Cerebellar nuclear complex (tissue), 1 donor: ENCODE data around the gene TBL3.

Experiments used
- DNase-seq, 2 experiments: peaks; one replicate each; lab custom pipeline; 2025; lab: John Stamatoyannopoulos, UW

TBL3 gene

GRCh38 chr16:1982991-1983543 lies 11.2 kb downstream of the TBL3 start:
- no peak for DNase-seq

GRCh38 chr16:1983544-1984346 lies 11.9 kb downstream of the TBL3 start, which contains the start of gene GFER:
TSS of gene GFER (plus strand) at chr16:1984193. CDS start at chr16:1984219, 26 bp downstream.
- peak in 1 of 2 experiments; percentile 34 for DNase-seq

- no peak for DNase-seq
Measured at GRCh38 chr16:1984347-1985225, 12.7 kb downstream of the TBL3 start.

GRCh38 chr16:1985466-1986150 lies 13.8 kb downstream of the TBL3 start:
- DNase-seq = no peak

- no peak for DNase-seq
Measured at GRCh38 chr16:1987198-1987597, 15.3 kb downstream of the TBL3 start.

- DNase-seq = no peak
Measured at GRCh38 chr16:1989209-1990100, 17.6 kb downstream of the TBL3 start, which contains the start of gene SYNGR3. TSS of gene SYNGR3 (plus strand) at chr16:1989970. CDS start at chr16:1990103, 133 bp downstream.

GRCh38 chr16:1990101-1990350 lies 18.2 kb downstream of the TBL3 start:
- no peak for DNase-seq

- no peak for DNase-seq
Measured at GRCh38 chr16:1990351-1991134, 18.7 kb downstream of the TBL3 start.

GRCh38 chr16:1991135-1991551 lies 19.3 kb downstream of the TBL3 start:
- DNase-seq = no peak

- DNase-seq = no peak
Measured at GRCh38 chr16:1991588-1991947, 19.7 kb downstream of the TBL3 start.

GRCh38 chr16:1991948-1992703 lies 20.3 kb downstream of the TBL3 start:
- peak in 1 of 2 experiments; percentile 36 for DNase-seq

- DNase-seq = no peak
Measured at GRCh38 chr16:1992704-1993317, 21.0 kb downstream of the TBL3 start.

GRCh38 chr16:1993731-1994131 lies 21.9 kb downstream of the TBL3 start:
- no peak for DNase-seq

- DNase-seq = no peak
Measured at GRCh38 chr16:1997494-1998359, 25.9 kb downstream of the TBL3 start.

- no peak for DNase-seq
Measured at GRCh38 chr16:1998360-1998835, 26.5 kb downstream of the TBL3 start.

- no peak for DNase-seq
Measured at GRCh38 chr16:1998852-1999801, 27.3 kb downstream of the TBL3 start.
